K562 (cell line): ENCODE results near the gene TACSTD2. TPM values are rescaled to one million over a fixed set of nuclear protein-coding genes. Genes with fewer than 3 reads are reported as not detected.
A peak's percentile ranks its signal among the peaks of the same experiment; 100 is the strongest.

Experiments used
- CBX3 ChIP-seq, 2 experiments: IDR thresholded peaks; 1 replicate in 1 of 2; 2 replicates in 1 of 2; pipeline ENCODE4 v1.6.1; 2012; ENCODE audit warnings: inconsistent platforms in 2 of 2, low read length in 2 of 2, borderline replicate concordance in 1 of 2, control low read depth in 1 of 2
- CUX1 ChIP-seq: fragments of 200-800 bp; sonication (Bioruptor generic); IDR thresholded peaks from 2 replicates; pipeline ENCODE4 v1.6.1; 2016; ENCODE audit warnings: missing genetic modification characterization, missing compliant biosample characterization
- E4F1 ChIP-seq: fragments of 250-450 bp; sonication (Bioruptor Pico); IDR thresholded peaks from 2 replicates; pipeline ENCODE4 v1.5.0; 2021; ENCODE audit warnings: mild to moderate bottlenecking, borderline replicate concordance
- ELF1 ChIP-seq: fragments of 200-800 bp; sonication (Bioruptor generic); IDR thresholded peaks from 2 replicates; pipeline ENCODE4 v1.6.1; 2016; ENCODE audit warnings: missing genetic modification characterization, missing compliant biosample characterization
- GTF2E2 ChIP-seq: fragments of 200-800 bp; sonication (Bioruptor generic); IDR thresholded peaks from 2 replicates; pipeline ENCODE4 v1.6.1; 2016; ENCODE audit warnings: missing genetic modification characterization, missing compliant biosample characterization
- HDAC3 ChIP-seq: fragments of 450-650 bp; IDR thresholded peaks from 2 replicates; pipeline ENCODE4 v1.6.1; 2018; ENCODE audit warnings: borderline replicate concordance, mild to moderate bottlenecking, moderate library complexity; ENCODE audit not compliant: partially characterized antibody
- KDM1A ChIP-seq, 2 experiments: fragments of 450-650 bp; IDR thresholded peaks; 2 replicates each; pipeline ENCODE4 v1.6.1; 2016; ENCODE audit warnings: mild to moderate bottlenecking in 2 of 2
- MTF1 ChIP-seq: fragments of 250-450 bp; sonication (Bioruptor Pico); IDR thresholded peaks from 2 replicates; pipeline ENCODE4 v1.9.0; 2021; ENCODE audit warnings: moderate library complexity, mild to moderate bottlenecking, inconsistent platforms, borderline replicate concordance
- NFIX ChIP-seq: fragments of 250-450 bp; sonication (Bioruptor Pico); IDR thresholded peaks from 2 replicates; pipeline ENCODE4 v1.4.0; 2020; ENCODE audit warnings: low read depth, mild to moderate bottlenecking, moderate library complexity
- NR0B1 ChIP-seq: fragments of 450-650 bp; IDR thresholded peaks from one replicate; pipeline ENCODE4 v1.6.1; 2018; ENCODE audit warnings: mild to moderate bottlenecking, moderate library complexity; ENCODE audit not compliant: partially characterized antibody
- PCBP2 ChIP-seq: fragments of 200-400 bp; formaldehyde crosslinking; IDR thresholded peaks from 2 replicates; pipeline ENCODE4 v1.6.1; 2018; ENCODE audit warnings: low read length, low read depth, mild to moderate bottlenecking, moderate library complexity; ENCODE audit not compliant: poor library complexity, severe bottlenecking
- PHTF2 ChIP-seq: fragments of 250-450 bp; sonication (Bioruptor Pico); IDR thresholded peaks from 2 replicates; pipeline ENCODE4 v1.5.0; 2021; ENCODE audit warnings: mild to moderate bottlenecking
- POLR2G ChIP-seq: fragments of 200-400 bp; formaldehyde crosslinking; IDR thresholded peaks from 2 replicates; pipeline ENCODE4 v1.6.1; 2017; ENCODE audit warnings: low read depth, mild to moderate bottlenecking, antibody characterized with exemption, low read length, moderate library complexity
- RCOR1 ChIP-seq, 2 experiments: IDR thresholded peaks; 2 replicates each; pipeline ENCODE4 v1.6.1; 2012; ENCODE audit warnings: low read depth in 2 of 2, low read length in 2 of 2, borderline replicate concordance in 1 of 2, improper control_type of control experiment in 1 of 2
- RHOXF2B ChIP-seq: fragments of 250-450 bp; sonication (Bioruptor Pico); conservative IDR thresholded peaks from 2 replicates; pipeline ENCODE4 v1.5.1; 2021
- SMC3 ChIP-seq: conservative IDR thresholded peaks from 2 replicates; pipeline ENCODE4 v1.6.1; 2011; ENCODE audit warnings: low read depth, low read length, improper control_type of control experiment; ENCODE audit not compliant: insufficient read depth
- TAL1 ChIP-seq: fragments of 450-650 bp; IDR thresholded peaks from 2 replicates; pipeline ENCODE4 v1.6.1; 2016; ENCODE audit warnings: mild to moderate bottlenecking
- XRCC5 ChIP-seq: fragments of 200-400 bp; formaldehyde crosslinking; IDR thresholded peaks from 2 replicates; pipeline ENCODE4 v1.6.1; 2017; ENCODE audit warnings: low read depth, mild to moderate bottlenecking, low read length
- ZBED1 ChIP-seq: IDR thresholded peaks from 2 replicates; pipeline ENCODE4 v1.6.1; 2014
- polyA plus RNA-seq, 8 experiments: library from polyadenylated mRNA; depleted of rRNA in 4 of 8; stranded (reverse) in 5 of 8; unstranded in 3 of 8; fragments of >200 nt; fragmentation: Nextera tagmentation in 2 of 8; fragmentation: Illumina TruSeq in 1 of 8; extraction: Ambion mirVana in 2 of 8; extraction: Trizol in 1 of 8; gene quantifications; 2 replicates each; pipeline versions ENCODE4 v1.2.1 to v1.2.3, GENCODE V29; 2011 to 2014; ENCODE audit warnings: inconsistent platforms in 1 of 8, missing spikeins in 1 of 8
- total RNA-seq, 7 experiments: library from RNA; depleted of rRNA in 6 of 7; stranded (reverse); fragments of >200 nt in 6 of 7; fragmentation: Illumina TruSeq in 2 of 7; extraction: Trizol in 2 of 7; gene quantifications; 2 replicates each; pipeline versions ENCODE4 v1.2.1 to v1.2.3, GENCODE V29; 2011 to 2021; ENCODE audit warnings: low replicate concordance in 1 of 7

Gene TACSTD2
- total and polyA plus RNA-seq, 9 of the 15 experiments (the other 6 are each of a cell fraction or from before 2014, with no cell fraction given), result 0.04 to 0.31 TPM; not detected in 7

GRCh38 chr1:58546520-58547308 lies 30.3 kb downstream of the TACSTD2 start, which contains the start of gene OMA1 (continued):
- TF ChIP-seq NR0B1 (no peak), TAL1 (no peak), MTF1 (CRISPR knock-in tag) (no peak), NFIX (CRISPR knock-in tag) (no peak), ELF1 (tag) (peak; percentile 90), ZBED1 (no peak), HDAC3 (no peak), CUX1 (CRISPR knock-in tag) (no peak), PHTF2 (no peak), KDM1A (IDR thresholded peaks at IDR 0.05) (no peak), POLR2G (peak; percentile 91), PCBP2 (no peak), RHOXF2B (CRISPR knock-in tag) (no peak), GTF2E2 (tag) (peak; percentile 81), XRCC5 (peak; percentile 85), RCOR1 (IDR thresholded peaks at IDR 0.05; ENCODE audit: borderline replicate concordance in 1 of 2, low read depth in 2 of 2, low read length in 2 of 2) (no peak), E4F1 (CRISPR knock-in tag) (no peak), SMC3 (peak; percentile 81), CBX3 (IDR thresholded peaks at IDR 0.05; ENCODE audit: borderline replicate concordance in 1 of 2, low read length in 2 of 2) (0 out of 3 replicates have a peak, but pooled peaks of 1 of the 2 experiments have one; percentile 13)
